Ascending aorta (tissue), 2 donors: ENCODE data around the gene SH3RF3. TPM values are rescaled to one million over a fixed set of nuclear protein-coding genes. Genes with fewer than 3 reads are reported as not detected.

ENCODE experiments used
- DNase-seq, 2 donors: peaks; one replicate each; pipeline ENCODE4 v3.0.0-alpha.2; 2019; ENCODE audit warnings: low spot score in 2 of 2
- H3K27ac ChIP-seq, 2 donors: fragments of 200-600 bp; sonication (generic); one replicate each; pipeline ENCODE4 v1.5.1; 2016 to 2017; ENCODE audit warnings: mild to moderate bottlenecking in 1 of 2
- H3K27me3 ChIP-seq: fragments of 200-600 bp; sonication (generic); one replicate; pipeline ENCODE4 v1.5.1; 2017
- H3K36me3 ChIP-seq, 2 donors: fragments of 200-600 bp; sonication (generic); one replicate each; pipeline ENCODE4 v1.5.1; 2016
- H3K4me1 ChIP-seq, 2 donors: fragments of 200-600 bp; sonication (generic); one replicate each; pipeline ENCODE4 v1.5.1; 2016 to 2017; ENCODE audit warnings: mild to moderate bottlenecking in 1 of 2
- H3K4me3 ChIP-seq, 2 donors: fragments of 200-600 bp; sonication (generic); one replicate each; pipeline ENCODE4 v1.5.1; 2016 to 2017; ENCODE audit warnings: mild to moderate bottlenecking in 1 of 2
- H3K9me3 ChIP-seq, 2 donors: fragments of 200-600 bp; sonication (generic); one replicate each; pipeline ENCODE4 v1.5.1; 2016
- intact Hi-C: fragments of 100-400 bp; cut with DNase I; formaldehyde crosslinking; loops from one replicate; pipeline ENCODE4 v1.15.1; 2023
- total RNA-seq: library from RNA; depleted of rRNA; stranded (reverse); fragments of >200 nt; gene quantifications from one replicate; pipeline ENCODE4 v1.1.0, GENCODE V29; 2016
- TF ChIP-seq, protein P1 (sequence below), 3 experiments: fragments of 200-600 bp in 2 of 3; fragments of 450-650 bp in 1 of 3; sonication (generic) in 2 of 3; IDR thresholded peaks; one replicate each; pipeline ENCODE4 v1.5.1; 2016 to 2019; ENCODE audit warnings: antibody characterized with exemption in 3 of 3, mild to moderate bottlenecking in 1 of 3, moderate library complexity in 1 of 3

Gene SH3RF3
- total RNA-seq, 1 donor from 2014 or later: 53.5 TPM

- Histone ChIP-seq H3K27ac (no peak overlapping the region), H3K27me3 (no peaks in the 10 kb centered on the region), H3K4me1 (no peaks in the 10 kb centered on the region), H3K4me3 (no peak overlapping the region), H3K36me3 (no peaks in the 10 kb centered on the region), H3K9me3 (no peaks in the 10 kb centered on the region)
- peak in 1 of 2 donors; percentile 27 for DNase-seq
- TF ChIP-seq, protein P1, sequence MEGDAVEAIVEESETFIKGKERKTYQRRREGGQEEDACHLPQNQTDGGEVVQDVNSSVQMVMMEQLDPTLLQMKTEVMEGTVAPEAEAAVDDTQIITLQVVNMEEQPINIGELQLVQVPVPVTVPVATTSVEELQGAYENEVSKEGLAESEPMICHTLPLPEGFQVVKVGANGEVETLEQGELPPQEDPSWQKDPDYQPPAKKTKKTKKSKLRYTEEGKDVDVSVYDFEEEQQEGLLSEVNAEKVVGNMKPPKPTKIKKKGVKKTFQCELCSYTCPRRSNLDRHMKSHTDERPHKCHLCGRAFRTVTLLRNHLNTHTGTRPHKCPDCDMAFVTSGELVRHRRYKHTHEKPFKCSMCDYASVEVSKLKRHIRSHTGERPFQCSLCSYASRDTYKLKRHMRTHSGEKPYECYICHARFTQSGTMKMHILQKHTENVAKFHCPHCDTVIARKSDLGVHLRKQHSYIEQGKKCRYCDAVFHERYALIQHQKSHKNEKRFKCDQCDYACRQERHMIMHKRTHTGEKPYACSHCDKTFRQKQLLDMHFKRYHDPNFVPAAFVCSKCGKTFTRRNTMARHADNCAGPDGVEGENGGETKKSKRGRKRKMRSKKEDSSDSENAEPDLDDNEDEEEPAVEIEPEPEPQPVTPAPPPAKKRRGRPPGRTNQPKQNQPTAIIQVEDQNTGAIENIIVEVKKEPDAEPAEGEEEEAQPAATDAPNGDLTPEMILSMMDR (IDR thresholded peaks at IDR 0.05): no peak
- intact Hi-C loops: no loop called here
Observed at GRCh38 chr2:109526442-109526970, 397.5 kb downstream of the SH3RF3 start.

GRCh38 chr2:109527079-109527478 is 398.1 kb downstream of the SH3RF3 start:
- Histone ChIP-seq H3K4me3 (no peak overlapping the region), H3K4me1 (no peaks in the 10 kb centered on the region), H3K36me3 (no peaks in the 10 kb centered on the region), H3K27me3 (no peaks in the 10 kb centered on the region), H3K9me3 (no peaks in the 10 kb centered on the region), H3K27ac (no peak overlapping the region)
- TF ChIP-seq, protein P1 (IDR thresholded peaks at IDR 0.05): no peak
- intact Hi-C loops: no loop called here
- DNase-seq: peak in 1 of 2 donors; percentile 33

- no peak overlapping the region for H3K27ac ChIP-seq
- H3K9me3 ChIP-seq: no peaks in the 10 kb centered on the region
- DNase-seq: peak in 1 of 2 donors; percentile 47
- intact Hi-C loops: no loop called here
- no peaks in the 10 kb centered on the region for H3K4me1 ChIP-seq
- H3K4me3 ChIP-seq: no peak overlapping the region
- no peaks in the 10 kb centered on the region for H3K36me3 ChIP-seq
- TF ChIP-seq, protein P1 (IDR thresholded peaks at IDR 0.05): no peak
- no peaks in the 10 kb centered on the region for H3K27me3 ChIP-seq
Observed at GRCh38 chr2:109527846-109528705, 399.1 kb downstream of the SH3RF3 start.

GRCh38 chr2:109528811-109529501 is 400.0 kb downstream of the SH3RF3 start:
- intact Hi-C loops: no loop called here
- Histone ChIP-seq H3K4me3 (no peak overlapping the region), H3K36me3 (no peaks in the 10 kb centered on the region), H3K27me3 (no peaks in the 10 kb centered on the region), H3K9me3 (no peaks in the 10 kb centered on the region), H3K27ac (no peak overlapping the region), H3K4me1 (no peaks in the 10 kb centered on the region)
- peak in 1 of 2 donors; percentile 50 for DNase-seq
- TF ChIP-seq, protein P1 (IDR thresholded peaks at IDR 0.05): no peak

DNA sequence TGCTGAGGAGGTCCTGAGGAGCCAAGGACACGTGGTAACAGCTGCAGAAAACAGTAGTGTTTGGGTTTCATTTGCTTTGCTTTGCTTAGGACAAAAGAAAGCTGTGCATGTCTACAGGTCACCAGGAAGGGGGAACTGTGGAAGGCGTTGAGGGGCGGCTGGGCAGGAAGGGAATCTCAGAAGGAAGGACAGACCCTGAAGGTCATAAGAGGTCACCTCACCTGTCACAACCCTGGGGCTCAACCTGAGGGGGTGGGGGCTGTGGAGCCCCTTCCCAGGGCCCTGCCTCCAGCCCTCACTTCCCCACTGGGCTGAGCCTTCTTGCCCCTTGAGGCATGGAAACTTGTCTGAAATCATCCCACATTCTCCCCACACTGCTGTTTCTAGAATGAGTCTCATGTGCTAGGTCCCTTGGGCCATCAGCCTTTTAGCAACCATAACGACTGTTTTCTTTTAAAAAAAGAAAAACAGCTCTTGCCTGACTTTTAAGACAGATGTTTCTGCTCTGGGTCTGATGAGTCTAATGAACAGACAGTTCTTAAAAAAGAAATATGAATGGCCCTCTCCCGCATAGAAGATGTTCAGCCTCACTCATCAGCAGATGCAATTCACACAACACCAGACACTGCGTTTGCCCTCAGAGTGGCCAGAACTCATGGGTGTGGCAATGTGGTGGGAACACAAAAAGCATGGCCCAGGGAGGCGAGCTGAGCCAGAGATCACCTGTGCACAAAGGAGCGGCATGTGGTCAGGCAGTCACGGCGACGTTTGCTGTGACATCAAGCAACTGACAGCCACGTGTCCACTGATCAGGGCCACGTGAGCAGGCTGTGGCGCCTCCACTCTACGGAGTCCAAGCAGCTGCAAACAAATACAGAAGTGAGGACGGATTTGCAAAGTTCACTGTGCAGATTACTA is 400.8 kb downstream of the SH3RF3 start:
- DNase-seq: peak in 1 of 2 donors; percentile 41
- H3K4me1 ChIP-seq: no peaks in the 10 kb centered on the region
- no peak overlapping the region for H3K27ac ChIP-seq
- H3K27me3 ChIP-seq: no peaks in the 10 kb centered on the region
- H3K36me3 ChIP-seq: no peaks in the 10 kb centered on the region
- H3K9me3 ChIP-seq: no peaks in the 10 kb centered on the region
- H3K4me3 ChIP-seq: no peak overlapping the region
- intact Hi-C loops: no loop called here
- TF ChIP-seq, protein P1 (IDR thresholded peaks at IDR 0.05): no peak
